ENCODE measurements around the gene CD52. TPM values are rescaled to one million over a fixed set of nuclear protein-coding genes. Genes with fewer than 3 reads are reported as not detected.

Gene CD52
- total and polyA plus RNA-seq, 4 experiments from 2014 or later = 1,302 to 12,303 (median 4,992) TPM

- no peaks in the 10 kb centered on the region for H3K9me3 ChIP-seq (ENCODE audit: control insufficient read depth in 1 of 2, low read length in 2 of 2)
- POLR2A ChIA-PET (ENCODE audit: partially characterized antibody) = interaction anchor here (33.0 to 38.6 kb wide), 2 partner anchors 5 to 14 kb away, joined by 3358 read pairs; partner anchors contain the start of genes CD52, SH3BGRL3 and UBXN11
- H3K4me1 ChIP-seq (ENCODE audit: insufficient read depth, low read length) = peaks cover 4% of the 10 kb centered on the region
- H3K36me3 ChIP-seq (ENCODE audit: insufficient read depth, low read length) = no peaks in the 10 kb centered on the region
- peaks cover 0 to 4% of the 10 kb centered on the region in 2 donors for H3K36me3 Mint-ChIP-seq
- no peak overlapping the region for H3K4me3 ChIP-seq (ENCODE audit: low read length in 2 of 2)
- no peaks in the 10 kb centered on the region for H3K27me3 Mint-ChIP-seq
- H3K4me1 Mint-ChIP-seq = peaks cover 7 to 30% (median 20%) of the 10 kb centered on the region in 4 donors
- no peak overlapping the region for H3K4me3 Mint-ChIP-seq
- no peak for DNase-seq
- no peaks in the 10 kb centered on the region for H3K27me3 ChIP-seq (ENCODE audit: insufficient read depth, low read length)
- no peaks in the 10 kb centered on the region for H3K9me3 Mint-ChIP-seq
- CTCF ChIA-PET (ENCODE audit: partially characterized antibody) = interaction anchor here (2.9 kb wide), 2 partner anchors 13 to 20 kb away, joined by 11 read pairs; partner anchors contain the start of gene CD52
- H3K27ac ChIP-seq (ENCODE audit: low read depth, low read length) = no peak overlapping the region
- H3K27ac Mint-ChIP-seq = peak overlapping the region in 2 of 7 donors; percentile 46 to 56
- intact Hi-C loops (cut with micrococcal nuclease) = no loop called here
Measured at GRCh38 chr1:26297791-26298124, 20.0 kb upstream of the CD52 start.

DNA sequence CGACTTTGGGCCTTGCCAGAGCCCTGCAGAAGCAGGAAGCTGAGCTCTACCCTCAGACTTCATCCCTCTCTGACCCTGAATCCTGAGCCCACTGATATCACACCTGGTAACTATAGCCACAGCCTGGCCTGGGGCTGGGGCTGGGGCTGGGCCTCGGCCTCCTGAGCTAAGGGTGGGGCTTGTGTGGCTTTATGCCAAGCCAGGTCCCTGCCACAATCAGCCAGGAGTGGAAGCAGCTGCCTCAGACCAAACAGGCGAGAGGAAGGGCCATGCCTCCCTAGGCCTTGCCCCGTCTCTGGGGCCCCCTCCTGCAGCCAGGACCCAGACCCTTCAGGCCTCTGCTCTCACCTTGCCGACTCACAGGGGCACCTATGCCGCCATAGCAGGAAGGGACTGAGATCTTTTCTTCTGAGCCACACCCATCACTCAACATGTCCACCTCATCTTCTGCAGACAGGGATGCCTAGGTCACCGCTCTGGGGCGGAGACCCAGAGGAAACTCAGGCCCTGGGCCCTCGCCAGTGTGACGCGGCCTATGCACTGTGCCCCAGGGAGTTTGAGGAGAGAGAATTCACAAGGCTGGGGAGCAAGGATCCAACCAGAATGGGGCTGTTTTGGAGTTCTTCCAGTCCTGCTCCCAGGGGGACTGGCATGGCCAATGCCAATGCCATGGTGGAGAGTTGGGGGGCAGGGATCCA, 17.0 kb upstream of the CD52 start:
- Histone ChIP-seq H3K27me3 (ENCODE audit: insufficient read depth, low read length) (no peaks in the 10 kb centered on the region), H3K9me3 (ENCODE audit: control insufficient read depth in 1 of 2, low read length in 2 of 2) (no peaks in the 10 kb centered on the region), H3K36me3 (ENCODE audit: insufficient read depth, low read length) (no peaks in the 10 kb centered on the region), H3K4me1 (ENCODE audit: insufficient read depth, low read length) (peaks cover 6% of the 10 kb centered on the region), H3K4me3 (ENCODE audit: low read length in 2 of 2) (no peak overlapping the region), H3K27ac (ENCODE audit: low read depth, low read length) (no peak overlapping the region)
- intact Hi-C loops (cut with micrococcal nuclease) = no loop called here
- no peaks in the 10 kb centered on the region for H3K9me3 Mint-ChIP-seq
- no peaks in the 10 kb centered on the region for H3K27me3 Mint-ChIP-seq
- H3K36me3 Mint-ChIP-seq = peaks cover 0 to 4% of the 10 kb centered on the region in 2 donors
- no peak for DNase-seq
- POLR2A ChIA-PET (ENCODE audit: partially characterized antibody) = interaction anchor here (33.0 to 38.6 kb wide), 2 partner anchors 8 to 11 kb away, joined by 3358 read pairs; partner anchors contain the start of genes CD52, SH3BGRL3 and UBXN11
- CTCF ChIA-PET (ENCODE audit: partially characterized antibody) = interaction anchor here (1.1 to 2.9 kb wide), 5 partner anchors 12 to 63 kb away, joined by 3 to 21 read pairs (median 7); partner anchors contain the start of gene CD52
- no peak overlapping the region for H3K4me3 Mint-ChIP-seq
- H3K27ac Mint-ChIP-seq = peak overlapping the region in 3 of 7 donors; percentile 22 to 73 (median 48)
- H3K4me1 Mint-ChIP-seq = peaks cover 4 to 22% (median 11%) of the 10 kb centered on the region in 4 donors

DNA sequence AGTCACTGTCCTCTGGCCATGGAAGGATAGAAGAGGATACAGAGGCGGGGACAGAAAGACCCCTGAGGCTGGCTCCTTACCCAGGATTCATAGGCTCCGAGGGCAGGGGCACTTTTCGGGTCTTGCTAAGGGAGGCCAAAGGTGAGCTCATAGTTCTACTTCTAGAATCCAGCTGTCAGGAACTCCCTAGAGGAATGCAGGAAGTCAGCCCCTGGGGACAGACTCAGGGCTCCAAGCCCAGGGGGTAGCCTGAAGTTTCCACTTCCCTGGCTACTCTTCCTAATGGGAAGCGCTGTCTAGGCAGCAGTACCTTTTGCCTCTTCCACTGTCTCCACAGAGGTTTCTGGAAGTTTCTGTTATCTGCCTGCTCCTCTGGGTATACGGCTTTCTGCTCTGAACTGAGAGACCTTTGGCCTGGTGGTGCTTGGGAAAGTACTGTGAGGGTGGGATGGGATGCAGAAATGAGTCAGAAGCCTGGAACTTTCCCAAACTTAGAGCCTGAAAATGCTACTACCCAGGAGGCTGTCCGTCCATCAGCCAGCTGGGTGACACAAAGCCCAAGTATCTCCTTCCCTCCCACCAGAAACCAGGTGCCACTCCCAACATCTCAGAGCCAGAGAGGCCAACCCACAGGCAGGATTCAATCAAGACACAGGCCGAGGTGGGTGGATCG, 14.9 kb upstream of the CD52 start:
- Mint-ChIP-seq H3K4me3 (no peak overlapping the region), H3K27me3 (no peaks in the 10 kb centered on the region), H3K27ac (peak overlapping the region in 2 of 7 donors; percentile 9 to 67), H3K36me3 (peaks cover 0 to 3% of the 10 kb centered on the region in 2 donors), H3K9me3 (peaks cover 0 to 2% (median 0%) of the 10 kb centered on the region in 8 donors), H3K4me1 (peaks cover 21 to 41% (median 27%) of the 10 kb centered on the region in 4 donors)
- Histone ChIP-seq H3K27me3 (ENCODE audit: insufficient read depth, low read length) (no peaks in the 10 kb centered on the region), H3K9me3 (ENCODE audit: control insufficient read depth in 1 of 2, low read length in 2 of 2) (no peaks in the 10 kb centered on the region), H3K27ac (ENCODE audit: low read depth, low read length) (no peak overlapping the region), H3K36me3 (ENCODE audit: insufficient read depth, low read length) (no peaks in the 10 kb centered on the region), H3K4me3 (ENCODE audit: low read length in 2 of 2) (no peak overlapping the region), H3K4me1 (ENCODE audit: insufficient read depth, low read length) (peaks cover 23% of the 10 kb centered on the region)
- intact Hi-C loops (cut with micrococcal nuclease) = no loop called here
- DNase-seq = no peak
- ChIA-PET POLR2A (ENCODE audit: partially characterized antibody) (interaction anchor here (1.0 to 38.6 kb wide), 3 partner anchors 9 to 76 kb away, joined by 3 to 3358 read pairs (median 3358); partner anchors contain the start of genes CD52, SH3BGRL3 and UBXN11), CTCF (ENCODE audit: partially characterized antibody) (interaction anchor here (0.9 to 25.6 kb wide), 2 partner anchors 18 to 19 kb away, joined by 3 to 1027 read pairs; partner anchors contain the start of gene SH3BGRL3)

DNA sequence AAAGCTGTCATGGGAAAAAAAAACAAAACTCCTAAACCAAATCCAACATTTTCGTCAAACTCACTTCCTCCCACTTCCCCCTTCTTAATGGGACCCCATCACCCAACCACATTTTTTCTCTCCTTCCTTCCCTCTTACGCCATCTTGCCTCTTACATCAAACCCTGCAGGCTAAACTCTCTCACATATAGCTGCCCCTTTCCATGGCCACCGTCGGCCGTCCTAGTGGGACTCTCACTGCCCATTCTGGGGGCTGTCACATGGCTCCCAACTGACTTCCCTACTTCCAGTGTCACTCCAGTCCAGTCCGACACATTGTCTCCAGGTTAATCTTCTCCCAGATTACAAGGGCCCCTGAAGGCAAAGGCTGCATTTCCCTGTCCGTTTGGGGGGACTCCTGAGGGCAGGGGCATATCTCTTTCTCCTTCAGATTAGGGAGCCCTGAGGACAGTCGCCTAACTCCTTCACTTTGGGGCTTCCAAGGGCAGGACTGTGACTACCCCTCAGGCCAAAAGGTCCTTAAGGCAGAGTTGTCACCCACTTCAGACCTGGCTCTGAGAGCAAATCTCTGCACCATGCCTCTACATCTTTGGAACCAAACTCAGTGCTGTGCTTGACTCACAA, 12.0 kb upstream of the CD52 start:
- H3K4me3 Mint-ChIP-seq = peak overlapping the region; percentile 95 to 99 (median 98)
- H3K27ac Mint-ChIP-seq = peak overlapping the region; percentile 92 to 99 (median 98)
- peaks cover 25 to 39% (median 32%) of the 10 kb centered on the region in 4 donors for H3K4me1 Mint-ChIP-seq
- intact Hi-C loops (cut with micrococcal nuclease) = loop anchor here (1.0 kb wide), 1 partner anchor 168 kb away; no protein-coding TSS in a partner anchor
- ChIA-PET CTCF (ENCODE audit: partially characterized antibody) (interaction anchor here (1.1 to 25.6 kb wide), 3 partner anchors 9 to 22 kb away, joined by 3 to 1027 read pairs (median 128); partner anchors contain the start of genes CD52 and SH3BGRL3), POLR2A (ENCODE audit: partially characterized antibody) (interaction anchor here (1.4 to 38.6 kb wide), 5 partner anchors 6 to 70 kb away, joined by 4 to 3358 read pairs (median 13); partner anchors contain the start of genes CD52, SH3BGRL3 and UBXN11)
- peaks cover 0 to 3% of the 10 kb centered on the region in 2 donors for H3K36me3 Mint-ChIP-seq
- Histone ChIP-seq H3K27me3 (ENCODE audit: insufficient read depth, low read length) (no peaks in the 10 kb centered on the region), H3K9me3 (ENCODE audit: control insufficient read depth in 1 of 2, low read length in 2 of 2) (no peaks in the 10 kb centered on the region), H3K4me3 (ENCODE audit: low read length in 2 of 2) (peak overlapping the region; percentile 69 to 86), H3K36me3 (ENCODE audit: insufficient read depth, low read length) (no peaks in the 10 kb centered on the region), H3K4me1 (ENCODE audit: insufficient read depth, low read length) (peaks cover 42% of the 10 kb centered on the region), H3K27ac (ENCODE audit: low read depth, low read length) (peak overlapping the region; percentile 74)
- no peaks in the 10 kb centered on the region for H3K27me3 Mint-ChIP-seq
- DNase-seq = no peak
- H3K9me3 Mint-ChIP-seq = peaks cover 0 to 2% (median 0%) of the 10 kb centered on the region in 8 donors

DNA sequence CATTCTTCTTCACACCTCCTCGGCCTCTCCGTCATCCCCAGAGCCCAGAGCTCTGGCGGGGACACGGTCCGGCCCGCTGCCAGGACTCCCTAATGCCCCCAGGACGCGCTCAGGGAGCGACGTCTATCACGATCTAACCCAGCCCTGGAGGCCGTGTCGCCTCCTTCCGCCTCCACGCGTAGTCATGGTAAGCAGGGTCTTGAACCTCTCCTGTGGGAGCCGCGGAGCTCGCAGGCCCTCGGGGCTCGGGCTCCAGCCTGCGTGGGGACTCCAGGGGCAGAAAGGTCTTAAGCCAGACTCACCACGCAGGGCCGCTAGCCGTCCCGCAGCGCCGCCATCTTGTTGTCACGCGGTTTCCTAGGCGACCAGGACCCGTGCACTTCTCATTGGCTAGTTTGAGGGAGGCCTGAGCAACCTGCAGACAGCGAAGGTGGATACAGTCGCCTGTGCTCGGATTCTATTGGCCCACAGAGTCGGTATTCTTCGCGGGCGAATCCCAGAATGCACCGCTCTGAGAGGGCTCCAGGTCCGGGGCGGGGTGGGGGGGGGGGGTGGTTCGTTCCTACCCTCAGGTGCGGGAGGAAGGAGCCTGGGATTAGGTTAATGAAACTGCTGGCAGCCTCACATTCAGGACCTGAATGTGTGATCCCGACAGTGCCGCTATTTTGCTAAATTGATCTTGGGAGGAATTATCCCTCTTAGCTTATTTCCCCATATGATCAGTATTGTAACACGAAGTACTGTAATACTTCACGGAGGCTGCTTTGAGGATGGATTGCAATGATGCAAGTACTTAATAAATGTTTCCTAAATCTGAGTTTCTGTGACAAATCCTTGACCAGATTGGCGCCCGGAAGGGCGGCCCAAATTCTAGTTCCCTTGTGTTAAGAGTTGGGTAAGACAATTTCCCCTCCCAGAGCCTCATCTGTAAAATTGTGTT, 11.2 kb upstream of the CD52 start, which contains the start of gene UBXN11:
TSS of gene UBXN11 (minus strand) at position 347 of the 940 bp plus-strand sequence. CDS start 3,753 bp downstream, outside the sequence.
- ChIA-PET CTCF (ENCODE audit: partially characterized antibody) (interaction anchor here (0.8 to 25.6 kb wide), 6 partner anchors 8 to 111 kb away, joined by 3 to 1027 read pairs (median 6); partner anchors contain the start of genes CD52 and SH3BGRL3), POLR2A (ENCODE audit: partially characterized antibody) (interaction anchor here (1.1 to 38.6 kb wide), 9 partner anchors 5 to 73 kb away, joined by 3 to 3358 read pairs (median 6); partner anchors contain the start of genes CD52, CEP85, SH3BGRL3 and UBXN11)
- DNase-seq = peak; percentile 90 to 97 (median 91)

More for the DNA sequence above, 11.2 kb upstream of the CD52 start, which contains the start of gene UBXN11:
- H3K9me3 ChIP-seq (ENCODE audit: control insufficient read depth in 1 of 2, low read length in 2 of 2) = no peaks in the 10 kb centered on the region
- peaks cover 25 to 40% (median 33%) of the 10 kb centered on the region in 4 donors for H3K4me1 Mint-ChIP-seq
- no peaks in the 10 kb centered on the region for H3K36me3 ChIP-seq (ENCODE audit: insufficient read depth, low read length)
- H3K4me1 ChIP-seq (ENCODE audit: insufficient read depth, low read length) = peaks cover 42% of the 10 kb centered on the region
- no peaks in the 10 kb centered on the region for H3K27me3 Mint-ChIP-seq
- H3K4me3 Mint-ChIP-seq = peak within 1 kb of the TSS; percentile 95 to 99 (median 98)
- no peaks in the 10 kb centered on the region for H3K27me3 ChIP-seq (ENCODE audit: insufficient read depth, low read length)
- intact Hi-C loops (cut with micrococcal nuclease) = loop anchor here (1.0 kb wide), 3 partner anchors 11 to 167 kb away; partner anchors contain the start of gene CD52
- peaks cover 0 to 2% (median 0%) of the 10 kb centered on the region in 8 donors for H3K9me3 Mint-ChIP-seq
- H3K27ac ChIP-seq (ENCODE audit: low read depth, low read length) = peak within 1 kb of the TSS; percentile 74
- H3K4me3 ChIP-seq (ENCODE audit: low read length in 2 of 2) = peak within 1 kb of the TSS; percentile 69 to 86
- peak within 1 kb of the TSS; percentile 92 to 99 (median 98) for H3K27ac Mint-ChIP-seq
- peaks cover 0 to 3% of the 10 kb centered on the region in 2 donors for H3K36me3 Mint-ChIP-seq
